OCI-LY3 (cell line): ENCODE measurements around the gene GCG.

Experiments used
- EZH2phosphoT487 ChIP-seq: fragments of 200-600 bp; shearing (Covaris generic); IDR thresholded peaks from 2 replicates; pipeline ENCODE4 v1.6.1; 2018; ENCODE audit warnings: antibody characterized with exemption, mixed run types, low read depth
- TF ChIP-seq, protein P1 (sequence below): fragments of 200-600, 300-600 bp; sonication (generic); IDR thresholded peaks from 2 replicates; pipeline ENCODE4 v1.5.1; 2014; ENCODE audit warnings: antibody characterized with exemption, low read length, low read depth

DNA sequence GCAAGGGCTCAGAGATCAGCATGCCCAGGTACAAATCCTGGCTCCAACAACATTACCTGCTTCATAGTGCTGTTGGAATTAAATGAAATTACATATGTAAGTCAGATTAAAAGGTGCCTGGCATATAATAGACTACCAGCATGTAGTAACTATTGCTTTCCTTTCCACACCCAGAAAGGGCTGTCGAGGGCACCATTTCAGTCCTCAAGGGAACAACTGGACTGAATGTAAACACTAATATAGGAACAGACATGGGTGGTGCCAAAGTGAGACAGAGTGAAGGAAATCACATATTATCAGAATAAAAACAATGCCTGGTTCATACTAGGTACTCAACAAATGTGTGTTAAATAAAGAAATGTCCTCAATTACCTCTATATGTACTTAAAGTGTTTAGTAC, 47.9 kb upstream of the GCG start:
- TF ChIP-seq, protein P1, sequence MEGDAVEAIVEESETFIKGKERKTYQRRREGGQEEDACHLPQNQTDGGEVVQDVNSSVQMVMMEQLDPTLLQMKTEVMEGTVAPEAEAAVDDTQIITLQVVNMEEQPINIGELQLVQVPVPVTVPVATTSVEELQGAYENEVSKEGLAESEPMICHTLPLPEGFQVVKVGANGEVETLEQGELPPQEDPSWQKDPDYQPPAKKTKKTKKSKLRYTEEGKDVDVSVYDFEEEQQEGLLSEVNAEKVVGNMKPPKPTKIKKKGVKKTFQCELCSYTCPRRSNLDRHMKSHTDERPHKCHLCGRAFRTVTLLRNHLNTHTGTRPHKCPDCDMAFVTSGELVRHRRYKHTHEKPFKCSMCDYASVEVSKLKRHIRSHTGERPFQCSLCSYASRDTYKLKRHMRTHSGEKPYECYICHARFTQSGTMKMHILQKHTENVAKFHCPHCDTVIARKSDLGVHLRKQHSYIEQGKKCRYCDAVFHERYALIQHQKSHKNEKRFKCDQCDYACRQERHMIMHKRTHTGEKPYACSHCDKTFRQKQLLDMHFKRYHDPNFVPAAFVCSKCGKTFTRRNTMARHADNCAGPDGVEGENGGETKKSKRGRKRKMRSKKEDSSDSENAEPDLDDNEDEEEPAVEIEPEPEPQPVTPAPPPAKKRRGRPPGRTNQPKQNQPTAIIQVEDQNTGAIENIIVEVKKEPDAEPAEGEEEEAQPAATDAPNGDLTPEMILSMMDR, result no peak
- no peak for TF ChIP-seq EZH2phosphoT487
